GM23338 (cell line): ENCODE measurements around the gene BCL2A1.

Experiments used
- CTCF ChIP-seq, 2 experiments: fragments of 200-600 bp in 1 of 2; sonication (generic) in 1 of 2; conservative IDR thresholded peaks; 2 replicates each; pipeline versions ENCODE4 v1.5.1 to v1.6.1; 2016 to 2017; ENCODE audit warnings: antibody characterized with exemption in 2 of 2, low read depth in 2 of 2, mild to moderate bottlenecking in 2 of 2, moderate library complexity in 1 of 2
- EZH2 ChIP-seq: fragments of 200-600 bp; sonication (generic); IDR thresholded peaks from one replicate; pipeline ENCODE4 v1.8.0; 2017; ENCODE audit warnings: antibody characterized with exemption, mild to moderate bottlenecking, low read depth; ENCODE audit not compliant: unreplicated experiment
- EZH2phosphoT487 ChIP-seq: fragments of 200-600 bp; sonication (generic); IDR thresholded peaks from one replicate; pipeline ENCODE4 v1.8.1; 2018; ENCODE audit warnings: antibody characterized with exemption; ENCODE audit not compliant: unreplicated experiment
- POLR2AphosphoS5 ChIP-seq: IDR thresholded peaks from 2 replicates; pipeline ENCODE4 v1.6.1; 2016; ENCODE audit warnings: antibody characterized with exemption, low read depth
- REST ChIP-seq: IDR thresholded peaks from one replicate; pipeline ENCODE4 v1.6.1; 2018; ENCODE audit warnings: antibody characterized with exemption; ENCODE audit not compliant: unreplicated experiment

- TF ChIP-seq POLR2AphosphoS5 (no peak), CTCF (conservative IDR thresholded peaks at IDR 0.05; ENCODE audit: low read depth in 2 of 2) (no peak), EZH2 (no peak), REST (no peak), EZH2phosphoT487 (no peak)
Measured at GRCh38 chr15:79987969-79988368, 17.0 kb upstream of the BCL2A1 start.
